Measurements from ENCODE around the gene CERK. TPM values are rescaled to one million over a fixed set of nuclear protein-coding genes. Genes with fewer than 3 reads are reported as not detected.
A peak's percentile ranks its signal among the peaks of the same experiment; 100 is the strongest.

The CERK gene
- total and polyA plus RNA-seq, 9 of the 15 experiments (the other 6 are each of a cell fraction or from before 2014, with no cell fraction given) = 1.1 to 14.9 (median 8.7) TPM

GRCh38 chr22:46761017-46761416, 23.0 kb upstream of the CERK start:
- intact Hi-C loops (cut with micrococcal nuclease) = no loop called here
- Histone ChIP-seq H3K4me3 (peak overlapping the region; percentile 90), H2AFZ (ENCODE audit: low read depth, low read length) (no peak overlapping the region), H4K20me1 (replicated peaks; ENCODE audit: control insufficient read depth, insufficient read depth, low read length) (no peaks in the 10 kb centered on the region; the same call in 1 of the 2 replicates), H3K27me3 (ENCODE audit: control insufficient read depth in 2 of 2, insufficient read depth in 2 of 2, low read length in 2 of 2) (no peaks in the 10 kb centered on the region), H3K4me1 (replicated peaks in 1 of 2; ENCODE audit: control insufficient read depth in 2 of 2, insufficient read depth in 2 of 2, low read length in 2 of 2) (peaks cover 5 to 10% of the 10 kb centered on the region in 2 experiments; a peak in 4 of 5 replicates), H3K4me2 (ENCODE audit: insufficient read depth, low read length) (peak overlapping the region; percentile 94), H3K27ac (ENCODE audit: extremely low read depth, low read depth, low read length) (peak overlapping the region; percentile 35; the same call in 1 of the 3 replicates), H3K9me1 (ENCODE audit: control insufficient read depth, insufficient read depth, low read length) (no peaks in the 10 kb centered on the region), H3K36me3 (ENCODE audit: control insufficient read depth, insufficient read depth, low read length) (peaks cover 19% of the 10 kb centered on the region; the same call in 2 of the 3 replicates), H3K9me3 (replicated peaks; ENCODE audit: control insufficient read depth, insufficient read depth, low read depth, low read length) (peaks cover 6% of the 10 kb centered on the region), H3K9ac (ENCODE audit: insufficient read depth in 1 of 2, low read depth in 2 of 2, low read length in 2 of 2) (peak overlapping the region; percentile 86 to 98), H3K79me2 (ENCODE audit: control insufficient read depth, insufficient read depth, low read length) (peaks cover 42% of the 10 kb centered on the region)
- in situ Hi-C loops (cut with MboI) = no loop called here
- CTCF ChIA-PET (ENCODE audit: low intra/inter-chr PET ratio) = no interaction called here
- BruUV-seq (replicated peaks) = no TSS peak
- ATAC-seq (no peak), DNase-seq (ENCODE audit: extremely low read depth in 1 of 4, low spot score in 3 of 4) (no peak), FAIRE-seq (no peak)
- TF ChIP-seq ZZZ3 (IDR thresholded peaks at IDR 0.05) (no peak), ZNF695 (CRISPR knock-in tag; IDR thresholded peaks at IDR 0.05) (no peak), MCM7 (IDR thresholded peaks at IDR 0.05) (no peak), MAFG (tag; conservative IDR thresholded peaks at IDR 0.05) (no peak), FOXP4 (CRISPR knock-in tag; IDR thresholded peaks at IDR 0.05; ENCODE audit: borderline replicate concordance) (no peak), HIVEP1 (CRISPR knock-in tag; IDR thresholded peaks at IDR 0.05) (no peak), ZNF395 (CRISPR knock-in tag; IDR thresholded peaks at IDR 0.05) (no peak), REST (IDR thresholded peaks at IDR 0.05; ENCODE audit: borderline replicate concordance) (0 out of 2 replicates have a peak, but pooled peaks have one; percentile 18), REST (CRISPR knock-in tag; IDR thresholded peaks at IDR 0.05; ENCODE audit: low read depth) (no peak)
- 51% methylated on average over 6 of the region's 6 CpGs for WGBS (ENCODE audit: insufficient coverage, low coverage, missing lambda C conversion rate)
- POLR2A ChIA-PET = interaction anchor here (0.6 to 2.9 kb wide), 9 partner anchors 8 to 402 kb away, joined by 3 to 27 read pairs (median 3); no protein-coding TSS in a partner anchor
